ENCODE results near the gene ADCY1.

The ADCY1 gene

DNA sequence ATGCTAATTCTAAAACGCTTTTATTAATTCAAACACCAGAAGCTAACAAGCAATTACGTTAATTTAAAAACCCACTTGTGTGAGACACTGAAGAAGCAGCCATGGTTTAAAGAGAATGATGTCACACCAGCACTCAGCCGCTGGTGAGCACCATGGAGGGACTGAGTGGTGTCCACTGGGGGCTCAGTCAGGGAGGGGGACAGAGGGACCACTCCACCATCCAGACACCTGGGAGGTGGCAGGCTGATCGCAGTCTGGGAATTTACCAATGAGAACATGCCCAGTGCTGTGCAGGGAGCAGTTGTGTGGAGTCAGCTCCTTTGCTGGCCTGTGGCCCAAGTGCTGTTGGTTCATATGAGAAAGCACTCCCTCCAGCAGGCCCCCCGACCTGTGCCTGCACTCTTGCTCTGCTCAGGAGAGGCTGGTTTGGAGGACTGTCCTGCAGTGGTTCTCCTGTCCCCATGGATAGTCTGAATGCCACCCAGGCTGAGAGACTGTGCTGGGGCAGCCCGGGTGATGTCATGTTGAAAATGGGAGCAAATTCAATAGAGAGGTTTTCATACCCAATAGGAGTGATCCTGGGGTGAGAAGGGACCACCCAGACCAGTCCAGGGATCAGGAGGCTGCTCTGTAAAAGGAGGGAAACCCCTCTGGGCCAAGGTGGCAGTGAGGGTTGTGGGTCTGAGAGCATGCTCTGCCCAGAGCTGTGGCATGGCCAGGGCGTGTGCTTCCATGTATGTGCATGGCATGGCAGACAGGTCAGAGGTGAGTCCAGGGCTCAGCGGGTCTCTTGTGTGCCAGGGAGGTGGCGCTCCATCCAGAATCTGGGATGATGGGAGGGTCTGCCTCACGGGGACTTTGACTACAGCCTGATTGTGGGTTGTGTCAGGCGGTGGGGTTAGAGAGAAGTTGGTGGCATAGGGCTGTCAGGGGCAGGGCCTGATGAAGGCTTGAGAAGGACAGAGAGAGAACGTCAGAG lies 12.7 kb downstream of the ADCY1 start:
- H3K79me2 ChIP-seq (ENCODE audit: insufficient read depth, low read length), result no peaks in the 10 kb centered on the region

GRCh38 chr7:45588466-45588865 lies 14.3 kb downstream of the ADCY1 start:
- no peak overlapping the region for H3K4me2 ChIP-seq (ENCODE audit: low read depth, low read length, poor library complexity, severe bottlenecking)
- no peaks in the 10 kb centered on the region for H3F3A ChIP-seq (ENCODE audit: insufficient read depth)
- H3K79me2 ChIP-seq (ENCODE audit: insufficient read depth, low read length), result no peaks in the 10 kb centered on the region
- no peak overlapping the region for H3K4me3 ChIP-seq (ENCODE audit: insufficient read depth, low read length, poor library complexity, severe bottlenecking)
- no peaks in the 10 kb centered on the region for H3K36me3 ChIP-seq (ENCODE audit: low read length)
- no peaks in the 10 kb centered on the region for H4K20me1 ChIP-seq (ENCODE audit: low read depth, low read length)
- no peak for TF ChIP-seq CTCF (IDR thresholded peaks at IDR 0.05; ENCODE audit: insufficient read depth, low read length, poor library complexity, severe bottlenecking)
- no peak for TF ChIP-seq EZH2phosphoT487 (conservative IDR thresholded peaks at IDR 0.05; ENCODE audit: low read length)
- no peaks in the 10 kb centered on the region for H3K9me2 ChIP-seq (replicated peaks; ENCODE audit: insufficient read depth, low read length)
- no peak overlapping the region for H2AFZ ChIP-seq (ENCODE audit: low read depth, low read length, severe bottlenecking)
- no peak overlapping the region for H3K9ac ChIP-seq (ENCODE audit: low read length)
- no peaks in the 10 kb centered on the region for H3K27me3 ChIP-seq (ENCODE audit: low read length)
- no peak overlapping the region for H3K27ac ChIP-seq (ENCODE audit: low read depth, low read length)
- H3K9me3 ChIP-seq (ENCODE audit: insufficient read depth, low read length), result no peaks in the 10 kb centered on the region

More for the DNA sequence above, 12.7 kb downstream of the ADCY1 start:
- no peaks in the 10 kb centered on the region for H3K36me3 ChIP-seq (ENCODE audit: low read length)
- H3K4me2 ChIP-seq (ENCODE audit: low read depth, low read length, poor library complexity, severe bottlenecking), result no peak overlapping the region
- no peaks in the 10 kb centered on the region for H3K27me3 ChIP-seq (ENCODE audit: low read length)
- no peak overlapping the region for H3K27ac ChIP-seq (ENCODE audit: low read depth, low read length)
- no peaks in the 10 kb centered on the region for H3K9me3 ChIP-seq (ENCODE audit: insufficient read depth, low read length)
- H2AFZ ChIP-seq (ENCODE audit: low read depth, low read length, severe bottlenecking), result no peak overlapping the region
- H3K9me2 ChIP-seq (replicated peaks; ENCODE audit: insufficient read depth, low read length), result no peaks in the 10 kb centered on the region
- H3K4me3 ChIP-seq (ENCODE audit: insufficient read depth, low read length, poor library complexity, severe bottlenecking), result no peak overlapping the region
- H3K9ac ChIP-seq (ENCODE audit: low read length), result no peak overlapping the region
- no peaks in the 10 kb centered on the region for H4K20me1 ChIP-seq (ENCODE audit: low read depth, low read length)
- TF ChIP-seq CTCF (IDR thresholded peaks at IDR 0.05; ENCODE audit: insufficient read depth, low read length, poor library complexity, severe bottlenecking), result no peak
- TF ChIP-seq EZH2phosphoT487 (conservative IDR thresholded peaks at IDR 0.05; ENCODE audit: low read length), result no peak
- no peaks in the 10 kb centered on the region for H3F3A ChIP-seq (ENCODE audit: insufficient read depth)

DNA sequence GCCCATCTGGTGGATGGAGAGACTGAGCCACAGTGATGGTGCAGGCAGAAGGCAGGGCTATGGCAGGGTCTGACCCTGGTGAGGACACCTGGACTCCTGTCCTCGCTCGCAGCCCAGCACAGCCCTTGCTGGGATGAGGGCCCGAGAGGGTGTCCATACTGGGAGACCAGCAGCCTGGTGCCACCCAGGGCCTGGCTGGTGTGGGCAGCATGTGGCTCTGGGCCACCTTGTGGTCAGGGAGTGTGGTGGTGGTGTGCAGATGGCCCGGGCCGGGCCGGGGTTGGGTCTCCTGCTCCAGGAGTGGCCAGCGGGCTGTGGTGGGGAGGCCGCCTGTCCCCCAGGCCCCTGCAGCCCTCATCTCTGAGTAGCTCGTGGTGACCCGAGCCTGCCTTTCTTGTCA lies 14.9 kb downstream of the ADCY1 start:
- no peak overlapping the region for H3K4me3 ChIP-seq (ENCODE audit: insufficient read depth, low read length, poor library complexity, severe bottlenecking)
- no peaks in the 10 kb centered on the region for H3K36me3 ChIP-seq (ENCODE audit: low read length)
- no peak for TF ChIP-seq CTCF (IDR thresholded peaks at IDR 0.05; ENCODE audit: insufficient read depth, low read length, poor library complexity, severe bottlenecking)
- no peak for TF ChIP-seq EZH2phosphoT487 (conservative IDR thresholded peaks at IDR 0.05; ENCODE audit: low read length)
- no peak overlapping the region for H3K9ac ChIP-seq (ENCODE audit: low read length)
- H3K27ac ChIP-seq (ENCODE audit: low read depth, low read length), result no peak overlapping the region
- no peaks in the 10 kb centered on the region for H3K79me2 ChIP-seq (ENCODE audit: insufficient read depth, low read length)
- H4K20me1 ChIP-seq (ENCODE audit: low read depth, low read length), result no peaks in the 10 kb centered on the region
- no peak overlapping the region for H2AFZ ChIP-seq (ENCODE audit: low read depth, low read length, severe bottlenecking)
- no peaks in the 10 kb centered on the region for H3F3A ChIP-seq (ENCODE audit: insufficient read depth)
- H3K4me2 ChIP-seq (ENCODE audit: low read depth, low read length, poor library complexity, severe bottlenecking), result no peak overlapping the region
- H3K9me3 ChIP-seq (ENCODE audit: insufficient read depth, low read length), result no peaks in the 10 kb centered on the region
- no peaks in the 10 kb centered on the region for H3K27me3 ChIP-seq (ENCODE audit: low read length)
- no peaks in the 10 kb centered on the region for H3K9me2 ChIP-seq (replicated peaks; ENCODE audit: insufficient read depth, low read length)

Measured in SU-DHL-6 (cell line).